Measurements from ENCODE around the gene ENTHD1.
A peak's percentile ranks its signal among the peaks of the same experiment; 100 is the strongest.

Gene ENTHD1, protein sequence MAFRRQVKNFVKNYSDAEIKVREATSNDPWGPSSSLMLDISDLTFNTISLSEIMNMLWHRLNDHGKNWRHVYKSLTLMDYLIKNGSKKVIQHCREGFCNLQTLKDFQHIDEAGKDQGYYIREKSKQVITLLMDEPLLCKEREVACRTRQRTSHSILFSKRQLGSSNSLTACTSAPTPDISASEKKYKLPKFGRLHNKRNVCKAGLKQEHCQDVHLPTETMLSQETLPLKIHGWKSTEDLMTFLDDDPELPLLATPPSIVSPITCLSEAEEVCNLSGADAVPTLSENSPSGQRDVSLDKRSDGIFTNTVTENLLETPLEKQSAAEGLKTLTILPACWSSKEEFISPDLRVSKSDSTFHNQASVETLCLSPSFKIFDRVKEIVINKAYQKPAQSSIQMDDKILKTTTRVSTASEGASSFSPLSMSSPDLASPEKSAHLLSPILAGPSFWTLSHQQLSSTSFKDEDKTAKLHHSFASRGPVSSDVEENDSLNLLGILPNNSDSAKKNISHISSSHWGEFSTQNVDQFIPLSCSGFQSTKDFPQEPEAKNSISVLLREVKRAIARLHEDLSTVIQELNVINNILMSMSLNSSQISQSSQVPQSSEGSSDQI

DNA sequence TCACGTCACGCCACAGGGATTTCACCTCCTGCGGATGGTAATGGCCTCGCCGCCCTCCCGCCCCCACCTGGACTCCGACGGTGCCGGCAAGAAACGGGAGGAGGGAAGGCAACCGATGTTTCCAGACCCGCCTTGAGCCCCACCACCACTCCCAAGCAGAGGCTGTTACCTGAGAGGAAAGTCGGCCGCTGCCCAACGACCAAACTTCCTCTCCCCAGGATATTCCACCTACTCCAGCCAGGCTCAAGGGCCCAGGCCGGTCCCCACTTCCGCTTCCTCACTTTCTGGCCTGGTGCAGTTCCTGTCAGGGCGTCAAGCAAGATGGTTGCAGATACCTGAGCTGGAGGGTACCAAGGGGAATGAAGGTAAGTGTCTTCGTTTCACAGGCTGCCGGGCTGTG, at the start of gene ENTHD1:
ENTHD1 (minus strand) TSS at position 235 of the 400 bp plus-strand sequence. CDS start 6,012 bp downstream, outside the sequence.
- DNase-seq = no peak

DNA sequence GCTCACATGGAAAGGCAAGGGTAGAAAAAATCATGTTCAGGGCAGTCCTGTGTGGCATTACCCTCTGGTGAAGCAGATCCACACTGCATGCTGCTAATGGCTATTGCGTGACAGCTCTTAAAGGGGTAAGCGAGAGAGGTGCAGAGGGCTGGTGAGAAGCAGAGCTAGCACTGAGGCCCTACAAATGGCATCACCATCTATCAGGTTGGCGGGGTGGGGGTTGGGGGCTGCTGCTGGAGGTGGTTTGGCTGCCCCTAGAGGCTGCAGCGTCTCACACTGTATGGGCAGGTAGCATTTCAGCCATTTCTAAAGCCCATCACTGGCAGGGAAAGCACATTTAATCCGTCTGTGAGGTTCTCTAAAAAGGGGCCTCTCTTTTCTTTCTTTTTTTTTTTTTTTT, 49.8 kb upstream of the ENTHD1 start:
- peak; percentile 39 for DNase-seq

DNA sequence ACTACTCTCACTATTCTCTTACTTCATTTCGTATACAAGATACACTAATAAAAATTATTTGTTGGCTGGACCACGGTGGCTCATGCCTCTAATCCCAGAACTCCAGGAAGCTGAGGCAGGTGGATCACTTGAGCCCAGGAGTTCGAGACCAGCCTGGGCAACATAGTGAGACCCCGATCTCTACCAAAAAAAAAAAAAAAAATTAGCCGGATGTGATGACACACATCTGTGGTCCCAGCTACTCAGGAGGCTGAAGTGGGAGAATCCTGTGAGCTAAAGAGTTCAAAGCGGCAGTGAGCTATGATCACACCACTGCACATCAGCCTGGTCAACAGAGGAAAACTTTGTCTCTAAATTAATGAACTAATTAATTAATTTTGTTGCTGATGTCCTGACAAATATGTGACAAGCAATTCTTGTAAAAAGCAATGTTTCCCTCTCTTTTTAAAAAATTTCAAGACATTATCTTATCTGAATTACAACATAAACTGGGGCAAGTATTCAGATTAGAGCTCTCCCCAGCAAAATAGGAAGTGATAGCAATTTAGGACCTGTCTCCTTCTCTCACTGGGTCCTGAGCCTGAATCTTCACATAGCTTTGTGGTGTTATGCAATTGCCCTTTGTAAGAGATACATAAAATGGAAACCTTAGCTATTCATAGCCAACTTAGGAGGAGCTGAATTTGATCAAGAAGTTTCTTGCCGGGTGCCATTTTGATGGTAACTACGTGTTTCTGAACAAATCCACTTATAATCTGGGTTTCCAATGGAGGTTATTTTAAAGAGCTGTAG, 49.1 kb upstream of the ENTHD1 start:
- no peak for DNase-seq

DNA sequence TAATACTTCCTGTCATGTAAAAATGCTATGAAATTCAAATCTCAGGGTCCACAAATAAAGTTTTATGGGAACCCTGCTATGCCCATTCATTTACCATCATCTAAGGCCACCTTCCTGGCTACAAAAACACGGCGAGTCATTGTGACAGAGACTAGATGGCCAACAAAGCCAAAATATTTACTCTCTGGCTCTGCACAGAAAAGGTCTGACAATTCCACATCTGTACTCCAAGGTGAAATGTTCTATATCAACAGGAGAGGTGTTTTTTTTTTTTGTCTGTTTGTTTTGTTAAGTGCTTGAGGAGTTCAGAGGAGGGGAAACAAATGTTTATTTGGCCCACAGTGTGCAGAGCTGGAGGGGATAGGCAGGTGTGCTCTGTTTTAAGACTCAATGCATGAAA, 48.0 kb upstream of the ENTHD1 start:
- DNase-seq = no peak

DNA sequence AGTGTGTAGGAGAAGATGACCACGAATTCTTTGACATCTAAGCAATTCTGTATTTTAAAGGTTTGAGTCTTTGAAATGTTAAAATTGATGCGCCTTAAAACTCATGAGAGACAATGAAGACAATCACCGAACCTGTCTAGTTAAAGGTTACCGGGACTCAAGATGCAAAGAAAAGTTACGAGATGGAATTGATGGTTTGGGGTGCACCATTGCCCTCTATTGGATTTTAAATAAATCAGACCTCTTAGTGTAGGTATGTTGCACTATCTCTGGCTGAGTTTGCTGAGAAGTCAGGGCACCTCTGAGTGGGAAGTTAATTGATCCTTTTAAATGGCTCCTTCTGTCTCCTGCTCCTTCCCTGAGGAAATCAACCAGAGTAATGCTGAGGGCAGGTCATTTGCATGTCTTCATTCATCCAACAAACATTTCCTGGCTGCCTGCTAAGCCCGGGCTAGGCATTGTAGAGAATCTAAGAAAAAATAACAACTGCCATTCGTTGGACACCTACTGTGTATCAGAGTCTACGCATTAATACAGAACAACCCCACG, 47.3 kb upstream of the ENTHD1 start:
- no peak for DNase-seq

DNA sequence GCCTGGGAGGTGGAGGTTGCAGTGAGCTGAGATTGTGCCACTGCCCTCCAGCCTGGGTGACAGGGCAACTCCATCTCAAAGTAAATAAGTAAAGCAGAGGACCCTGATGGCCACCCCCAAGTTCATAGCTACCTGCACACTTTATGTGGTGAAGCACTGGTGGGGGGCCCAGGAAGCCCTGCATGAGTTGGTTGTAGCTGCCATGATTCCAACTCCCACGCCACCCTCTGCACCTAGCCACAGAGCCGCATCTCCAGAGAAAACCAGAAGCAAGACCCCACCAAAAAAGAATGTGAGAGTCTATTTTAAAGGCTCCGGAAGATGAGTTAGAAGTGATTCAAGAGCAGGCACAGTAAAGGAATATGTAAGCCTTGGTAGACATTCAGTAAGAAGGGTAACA, 46.3 kb upstream of the ENTHD1 start:
- no peak for DNase-seq

DNA sequence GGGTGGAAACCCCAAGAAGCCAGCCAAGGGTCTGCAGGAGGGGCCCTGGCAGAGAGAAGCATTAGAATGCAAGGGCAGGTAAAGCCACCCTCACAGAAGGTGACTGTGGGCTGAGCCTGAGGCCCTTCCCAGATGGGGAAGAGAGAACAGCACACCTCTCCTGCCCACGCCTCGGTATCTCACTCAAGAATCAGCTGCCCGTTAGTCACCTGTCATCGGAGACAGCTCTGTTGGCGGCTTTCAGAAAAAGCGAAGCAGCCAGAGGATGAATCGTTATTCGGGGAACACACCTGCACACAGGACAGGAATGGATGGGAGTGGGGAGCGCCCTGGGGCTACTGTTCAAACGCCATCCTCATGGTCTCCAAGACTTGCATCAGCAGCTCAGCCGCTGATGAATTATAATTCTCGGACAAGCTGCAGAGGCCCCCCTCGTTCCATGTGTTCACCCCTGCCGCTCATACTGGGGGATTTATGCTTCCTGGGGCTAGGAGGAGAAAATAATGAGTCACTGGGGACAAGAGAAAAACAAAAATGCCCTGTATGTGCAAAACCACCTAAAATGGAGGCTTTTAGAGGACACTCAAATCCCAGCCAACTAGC, 45.0 kb upstream of the ENTHD1 start:
- DNase-seq = no peak

DNA sequence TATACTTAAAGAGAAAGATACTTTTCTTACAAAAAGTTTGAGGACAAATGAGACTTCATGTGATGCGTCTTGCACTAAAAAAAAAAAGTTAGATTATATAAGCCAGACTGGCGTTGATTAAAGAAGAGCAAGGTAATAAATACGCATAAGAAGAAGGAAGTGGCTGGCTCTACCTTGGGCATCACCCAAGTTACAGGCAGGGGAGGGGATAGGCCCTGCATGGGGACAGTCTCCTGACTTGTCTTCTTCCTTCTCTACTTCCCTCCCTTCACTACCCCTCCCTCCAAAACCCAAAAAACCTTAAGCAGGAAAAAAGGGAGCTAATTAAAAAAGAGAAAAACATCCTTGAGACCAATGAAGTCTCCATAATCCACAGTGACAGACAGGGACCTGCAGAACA, 44.3 kb upstream of the ENTHD1 start:
- DNase-seq = peak; percentile 34

DNA sequence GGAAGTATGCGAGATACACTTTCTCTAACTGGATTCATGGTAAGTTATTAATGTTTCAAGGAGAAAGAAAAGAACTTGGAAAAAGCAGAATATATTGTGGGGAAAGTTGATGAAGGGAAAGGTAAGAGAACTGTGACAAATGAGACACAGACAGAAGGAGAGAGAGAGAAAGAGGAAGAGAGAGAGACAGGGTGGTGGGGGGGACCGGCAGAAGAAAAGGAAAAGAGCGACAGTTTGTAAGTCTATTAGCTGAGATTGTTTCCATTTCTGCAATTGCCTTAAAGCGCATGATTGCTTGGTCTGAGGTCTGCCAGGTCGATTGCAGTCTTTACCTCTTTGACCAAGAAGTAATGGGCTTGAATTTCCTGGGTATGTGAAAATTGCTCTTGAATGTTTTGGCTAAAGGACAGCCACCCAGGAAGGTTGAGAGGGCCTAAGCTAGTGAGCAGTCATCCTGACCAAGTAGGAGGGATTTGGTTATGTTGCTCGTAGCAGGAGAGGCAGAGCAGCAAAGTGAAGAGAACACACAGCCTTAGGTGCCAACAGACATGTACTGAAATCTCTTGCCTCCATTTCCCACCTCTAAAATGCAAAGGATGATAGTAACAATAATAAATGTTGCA, 43.1 kb upstream of the ENTHD1 start:
- no peak for DNase-seq

DNA sequence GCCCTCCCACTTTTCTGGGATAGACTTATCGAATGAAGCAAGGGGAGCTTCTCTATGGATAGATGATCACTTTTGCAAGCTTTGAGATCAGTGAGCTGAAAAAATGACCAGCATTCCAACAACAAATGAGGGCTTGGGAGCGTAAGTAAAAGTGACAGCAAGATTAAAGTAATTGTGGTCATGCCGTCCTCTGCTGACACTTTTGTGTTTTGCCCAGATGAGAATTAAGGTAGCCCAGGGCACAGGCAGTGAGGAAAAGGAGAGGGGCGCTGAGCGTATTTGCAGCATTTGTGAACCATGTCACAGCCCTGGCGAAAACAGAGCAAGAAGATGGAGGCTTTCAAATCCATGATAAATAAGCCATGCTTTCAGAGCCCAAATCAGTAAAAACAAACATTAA, 42.1 kb upstream of the ENTHD1 start:
- no peak for DNase-seq

DNA sequence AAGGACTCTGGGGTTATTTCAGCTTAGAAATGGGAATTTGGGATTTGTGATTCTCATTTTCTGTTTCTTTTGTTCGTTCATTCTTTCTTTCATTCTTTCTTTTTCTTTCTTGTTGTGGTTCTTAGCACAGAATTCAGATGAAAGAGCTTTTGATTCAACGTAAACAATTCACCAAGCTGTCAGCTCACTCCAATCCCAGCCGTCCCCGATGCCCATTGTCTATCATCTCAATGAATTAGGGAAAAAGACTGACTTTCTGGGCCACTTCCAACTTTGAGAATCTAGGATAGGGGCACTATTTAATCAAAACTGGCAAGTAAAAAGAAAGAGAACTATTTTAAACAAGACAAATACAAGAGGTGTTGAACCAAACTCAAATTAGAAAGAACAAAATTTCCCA, 41.6 kb upstream of the ENTHD1 start:
- DNase-seq = no peak

DNA sequence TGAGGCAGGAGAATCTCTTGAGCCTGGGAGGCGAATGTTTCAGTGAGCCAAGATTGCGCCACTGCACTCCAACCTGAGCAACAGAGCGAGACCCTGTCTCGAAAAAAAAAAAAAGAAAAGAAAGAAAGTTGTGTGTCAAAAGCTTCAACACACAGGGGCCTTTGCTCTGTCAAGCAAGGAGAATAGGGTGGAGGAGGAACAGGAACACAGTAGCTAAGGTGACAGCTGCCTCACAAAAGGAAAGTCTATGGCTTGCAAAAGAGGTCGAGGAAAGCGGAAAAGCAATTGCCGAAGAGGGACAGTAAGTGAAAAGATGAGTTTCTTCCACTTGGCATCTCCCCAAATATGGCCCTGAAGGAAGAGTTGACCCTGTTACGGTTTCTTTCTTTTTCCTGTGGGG, 40.2 kb upstream of the ENTHD1 start:
- no peak for DNase-seq

DNA sequence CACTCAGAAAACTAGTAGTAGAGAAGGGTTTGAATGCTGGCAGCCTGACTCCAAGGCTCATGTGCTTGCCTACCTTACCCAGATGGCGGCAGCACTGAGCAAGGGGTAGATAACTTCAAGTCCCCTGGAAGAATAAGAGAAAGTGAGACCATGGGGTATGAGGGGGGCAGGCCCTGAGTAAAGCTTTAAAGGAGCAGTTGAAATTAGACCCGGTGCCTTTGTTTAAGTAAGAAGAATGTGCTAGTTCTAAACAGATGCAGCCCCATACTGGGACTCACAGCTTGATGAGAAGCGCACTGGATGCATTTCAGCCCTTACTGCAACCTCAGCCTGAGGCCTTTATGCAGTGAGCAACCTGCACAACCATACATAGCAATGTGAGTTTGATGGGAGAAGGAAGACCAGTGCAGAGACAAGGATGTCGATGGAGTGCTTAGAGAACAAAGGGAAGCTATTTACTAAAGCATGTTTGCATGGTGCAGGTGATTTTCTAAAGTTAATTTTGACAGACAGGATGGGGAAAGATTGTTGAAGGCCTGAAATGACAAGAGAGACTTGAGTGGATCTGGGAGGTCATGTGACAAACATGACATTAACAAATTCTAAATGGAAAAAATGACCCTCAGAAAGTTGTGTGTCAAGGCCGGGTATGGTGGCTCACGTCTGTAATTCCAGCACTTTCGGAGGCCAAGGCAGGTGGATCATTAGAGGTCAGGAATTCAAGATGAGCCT, 39.5 kb upstream of the ENTHD1 start:
- DNase-seq = peak; percentile 56

DNA sequence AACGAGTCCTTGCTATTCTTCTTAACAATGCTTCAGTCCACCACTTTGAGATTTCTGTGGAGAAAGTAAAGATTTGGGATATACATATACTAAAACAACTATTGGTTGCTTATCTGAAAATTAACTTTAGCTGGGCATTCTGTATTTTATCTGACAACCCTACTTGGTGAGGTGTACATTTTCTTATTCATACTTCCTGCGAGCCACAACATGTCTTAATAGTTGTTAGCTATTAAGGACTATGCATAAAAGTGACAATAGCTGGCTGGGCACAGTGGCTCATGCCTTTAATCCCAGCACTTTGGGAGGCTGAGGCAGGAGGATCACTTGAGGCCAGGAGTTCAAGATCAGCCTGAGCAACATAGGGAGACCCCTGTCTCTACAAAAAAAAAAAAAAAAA, 38.6 kb upstream of the ENTHD1 start:
- no peak for DNase-seq

DNA sequence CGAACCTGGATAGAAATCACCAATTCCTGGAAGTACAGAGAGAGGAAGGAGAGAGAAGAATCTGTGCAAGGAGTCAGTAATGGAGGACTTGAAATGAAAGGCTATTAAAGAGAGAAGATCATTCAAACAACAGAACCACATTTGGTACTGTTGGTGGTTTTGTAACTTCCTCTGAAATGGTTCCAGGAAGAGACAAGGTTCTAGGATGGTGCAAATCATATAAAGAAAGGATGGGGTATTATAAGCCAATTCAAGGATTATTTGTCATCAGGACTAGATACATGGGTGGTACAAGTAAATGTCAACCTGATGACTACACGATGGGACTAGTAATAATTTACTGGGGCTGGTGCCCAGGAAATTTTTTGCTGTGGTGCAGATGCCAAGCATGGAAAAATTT, 37.7 kb upstream of the ENTHD1 start:
- DNase-seq = no peak

DNA sequence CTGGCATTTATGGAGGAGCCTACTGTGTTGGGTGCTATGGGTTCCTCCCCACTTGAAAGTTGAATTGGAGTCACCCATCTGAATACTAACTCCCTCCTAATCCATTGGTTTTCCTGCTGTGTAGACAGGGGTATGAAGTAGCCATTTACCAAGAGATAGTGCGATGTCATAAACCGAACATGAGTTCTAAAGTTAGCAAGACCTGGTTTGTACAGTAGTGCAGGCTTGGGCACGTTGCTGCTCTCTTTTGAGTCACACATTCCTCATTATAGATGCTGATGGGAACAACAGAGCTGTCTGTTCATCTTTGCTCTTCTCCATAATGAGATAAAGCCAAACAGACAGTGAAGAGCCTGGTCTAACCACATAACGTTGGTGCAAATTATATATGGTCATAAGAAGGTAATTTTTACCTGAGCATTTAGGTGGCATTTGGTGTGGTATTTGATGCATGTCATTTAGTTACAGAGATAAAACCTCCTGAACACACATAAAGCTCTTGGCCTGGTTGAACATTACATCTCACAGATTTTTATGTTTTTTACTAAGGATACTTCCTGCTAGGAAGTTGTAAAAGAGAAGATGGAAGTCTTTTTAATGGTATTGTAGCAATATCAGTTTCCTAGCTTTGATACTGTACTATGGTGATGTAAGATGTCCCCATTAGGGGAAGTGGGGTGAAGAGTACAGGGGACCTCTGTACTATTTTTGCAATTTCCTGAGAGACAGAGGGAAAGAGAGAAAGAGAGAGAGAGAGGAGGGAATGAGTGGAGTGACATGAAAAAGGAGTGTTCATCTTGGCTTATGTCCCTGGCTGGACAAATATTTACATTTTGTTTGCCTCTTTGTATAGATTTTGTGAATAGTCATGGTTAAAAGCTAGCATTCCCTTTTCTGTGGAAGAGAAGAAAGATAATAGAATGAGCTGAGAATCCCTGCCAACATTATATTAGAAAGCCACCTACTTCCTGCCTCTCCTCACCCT, 35.3 kb upstream of the ENTHD1 start:
- no peak for DNase-seq

DNA sequence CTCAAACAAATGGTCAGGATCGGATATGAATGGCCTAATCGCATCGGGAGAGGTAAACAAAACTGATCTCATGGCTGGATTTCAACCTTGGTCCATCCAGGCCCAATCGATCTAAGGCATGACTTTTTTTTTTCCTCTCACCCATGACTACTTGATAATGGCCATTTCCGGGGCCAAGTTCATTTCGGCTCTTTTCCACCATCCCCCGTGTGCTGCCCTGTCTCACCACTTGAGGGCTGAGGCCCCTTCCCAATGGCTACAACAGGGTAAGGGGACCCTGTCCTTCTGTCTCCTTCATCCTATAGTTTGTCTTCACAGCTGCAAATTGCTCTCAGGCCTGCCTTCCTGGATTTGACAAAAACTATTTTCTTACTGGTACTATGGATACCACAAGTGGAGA, 34.0 kb upstream of the ENTHD1 start:
- no peak for DNase-seq

DNA sequence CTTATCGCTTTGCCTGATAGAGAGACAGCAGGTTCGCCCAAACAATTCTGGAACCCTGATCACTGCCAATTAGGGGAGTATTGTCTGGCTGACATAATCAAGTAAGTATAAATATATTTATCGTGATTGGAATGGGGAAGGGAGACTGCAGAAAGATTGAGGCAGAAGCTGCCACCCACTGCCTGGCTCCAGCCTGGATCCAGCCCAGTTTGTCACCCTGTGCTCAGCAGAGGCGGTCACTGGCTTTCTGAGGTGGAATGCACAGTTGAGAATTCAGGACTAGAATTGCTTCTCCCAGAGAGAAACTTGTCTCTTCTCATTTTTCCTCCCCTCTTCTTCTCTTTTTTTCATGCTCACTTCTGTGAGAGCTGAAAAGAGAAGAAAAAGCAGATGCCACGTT, 33.2 kb upstream of the ENTHD1 start:
- DNase-seq = no peak

DNA sequence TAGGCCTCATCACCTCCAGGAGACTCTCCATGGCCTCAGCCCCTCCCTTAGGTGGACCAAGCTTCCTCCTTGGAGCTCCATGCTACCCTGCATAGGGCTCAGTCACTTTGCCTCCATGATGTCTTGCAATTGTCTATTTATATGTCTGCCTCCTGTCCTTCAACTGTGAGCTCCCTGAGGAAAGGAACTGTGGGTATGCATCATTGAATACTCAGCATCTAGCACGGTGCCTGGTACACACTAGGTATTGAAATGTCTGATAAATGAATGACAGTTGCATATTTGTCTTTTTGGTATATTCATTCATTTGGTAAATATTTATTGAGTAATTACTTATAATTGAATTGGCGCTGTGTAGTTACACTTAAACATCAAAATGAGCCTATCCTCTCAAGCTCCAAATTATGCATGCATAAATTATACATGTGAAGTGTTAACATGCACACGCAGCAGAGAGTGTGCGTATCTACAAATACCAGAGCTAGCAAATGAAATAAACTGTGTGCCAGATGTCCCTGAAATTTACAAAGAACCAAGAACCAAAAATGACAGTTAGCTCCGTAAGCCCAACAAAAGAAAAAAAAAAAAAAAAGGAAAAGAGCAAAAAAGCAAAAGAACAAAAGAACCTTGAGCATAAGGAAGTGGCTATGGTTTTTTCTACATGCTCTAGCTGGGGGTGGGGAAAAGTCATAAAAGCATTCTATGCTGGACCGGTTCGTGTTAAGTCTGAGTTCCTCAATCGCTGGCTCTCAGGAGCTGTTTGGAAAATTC, 32.5 kb upstream of the ENTHD1 start:
- no peak for DNase-seq

DNA sequence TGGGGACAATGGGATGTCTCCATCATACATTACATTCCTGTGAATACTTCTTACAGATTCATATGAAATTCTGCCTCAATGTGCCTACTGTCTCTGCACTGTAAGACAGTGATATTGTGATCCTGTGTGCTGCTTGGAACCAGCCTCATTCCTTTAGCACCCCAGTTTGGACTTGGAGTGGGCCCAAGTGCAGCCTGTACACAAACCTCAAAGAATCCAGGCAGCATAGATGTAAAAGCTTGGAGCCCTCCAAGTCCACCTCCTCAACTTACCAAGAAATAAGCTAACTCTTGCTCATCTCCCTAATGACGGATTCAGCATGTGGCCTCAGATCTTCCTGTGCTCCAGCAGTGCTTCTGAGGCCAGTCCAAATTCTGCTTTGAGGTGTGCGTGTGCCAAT, 31.7 kb upstream of the ENTHD1 start:
- no peak for DNase-seq
